ENCODE measurements around the gene OR10AD1.

DNA sequence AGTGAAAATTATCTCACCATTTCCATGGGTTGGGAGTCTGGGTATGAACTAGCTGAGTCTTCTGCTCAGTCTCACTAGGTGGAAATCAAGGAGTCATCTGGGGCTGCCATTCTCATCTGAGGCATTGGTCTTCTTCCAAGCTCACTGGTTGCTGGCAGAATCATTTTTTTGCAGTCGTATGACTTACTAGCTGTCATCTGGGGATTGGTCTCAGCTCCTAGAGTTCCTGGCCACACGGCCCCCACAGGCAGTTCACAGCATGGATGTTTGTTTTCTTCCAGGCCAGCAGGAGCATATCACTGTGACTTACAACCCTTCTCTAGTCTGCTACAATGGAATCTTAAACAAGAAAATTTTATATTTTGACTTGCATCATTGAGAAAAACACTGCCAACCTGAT, 18.6 kb upstream of the OR10AD1 start:
- no peak for TF ChIP-seq EZH2phosphoT487 (IDR thresholded peaks at IDR 0.05; ENCODE audit: borderline replicate concordance, low read depth)
- TF ChIP-seq, protein P1, sequence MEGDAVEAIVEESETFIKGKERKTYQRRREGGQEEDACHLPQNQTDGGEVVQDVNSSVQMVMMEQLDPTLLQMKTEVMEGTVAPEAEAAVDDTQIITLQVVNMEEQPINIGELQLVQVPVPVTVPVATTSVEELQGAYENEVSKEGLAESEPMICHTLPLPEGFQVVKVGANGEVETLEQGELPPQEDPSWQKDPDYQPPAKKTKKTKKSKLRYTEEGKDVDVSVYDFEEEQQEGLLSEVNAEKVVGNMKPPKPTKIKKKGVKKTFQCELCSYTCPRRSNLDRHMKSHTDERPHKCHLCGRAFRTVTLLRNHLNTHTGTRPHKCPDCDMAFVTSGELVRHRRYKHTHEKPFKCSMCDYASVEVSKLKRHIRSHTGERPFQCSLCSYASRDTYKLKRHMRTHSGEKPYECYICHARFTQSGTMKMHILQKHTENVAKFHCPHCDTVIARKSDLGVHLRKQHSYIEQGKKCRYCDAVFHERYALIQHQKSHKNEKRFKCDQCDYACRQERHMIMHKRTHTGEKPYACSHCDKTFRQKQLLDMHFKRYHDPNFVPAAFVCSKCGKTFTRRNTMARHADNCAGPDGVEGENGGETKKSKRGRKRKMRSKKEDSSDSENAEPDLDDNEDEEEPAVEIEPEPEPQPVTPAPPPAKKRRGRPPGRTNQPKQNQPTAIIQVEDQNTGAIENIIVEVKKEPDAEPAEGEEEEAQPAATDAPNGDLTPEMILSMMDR (IDR thresholded peaks at IDR 0.05), result no peak

Data from SK-N-SH (cell line).